Stimulated activated CD4-positive, alpha-beta T cell treated with anti-CD3 and anti-CD28 coated beads, Interleukin-1b, Interleukin-23, amount 100 ng/mL, for 48 hours (primary cell): ENCODE measurements around the gene UBE2O.

ENCODE experiments used
- DNase-seq: peaks from one replicate; pipeline ENCODE4 v3.0.0-alpha.2; 2020

The UBE2O gene

GRCh38 chr17:76462556-76463290 is 9.8 kb upstream of the UBE2O start:
- no peak for DNase-seq

- no peak for DNase-seq
Measured at GRCh38 chr17:76461765-76462555, 9.0 kb upstream of the UBE2O start.

GRCh38 chr17:76459674-76460073 is 6.7 kb upstream of the UBE2O start:
- no peak for DNase-seq

GRCh38 chr17:76458580-76459490 is 5.9 kb upstream of the UBE2O start:
- DNase-seq = no peak

- DNase-seq = no peak
Measured at GRCh38 chr17:76453431-76453743, 435 bp upstream of the UBE2O start.

GRCh38 chr17:76452127-76452659 is 759 bp downstream of the UBE2O start:
- no peak for DNase-seq

GRCh38 chr17:76451506-76451905 is 1.4 kb downstream of the UBE2O start:
- DNase-seq = no peak

GRCh38 chr17:76449126-76449525 is 3.8 kb downstream of the UBE2O start:
- DNase-seq = no peak

- DNase-seq = no peak
Measured at GRCh38 chr17:76447931-76448652, 4.9 kb downstream of the UBE2O start.

- DNase-seq = no peak
Measured at GRCh38 chr17:76446449-76447231, 6.3 kb downstream of the UBE2O start.

- DNase-seq = no peak
Measured at GRCh38 chr17:76445697-76446448, 7.1 kb downstream of the UBE2O start.

GRCh38 chr17:76444518-76445311 is 8.2 kb downstream of the UBE2O start:
- DNase-seq = no peak

GRCh38 chr17:76442341-76443338 is 10.3 kb downstream of the UBE2O start:
- DNase-seq = no peak

GRCh38 chr17:76441686-76442340 is 11.1 kb downstream of the UBE2O start:
- DNase-seq = no peak

GRCh38 chr17:76440751-76441362 is 12.1 kb downstream of the UBE2O start:
- no peak for DNase-seq

GRCh38 chr17:76439314-76439928 is 13.5 kb downstream of the UBE2O start:
- no peak for DNase-seq

- DNase-seq = no peak
Measured at GRCh38 chr17:76438906-76439305, 14.0 kb downstream of the UBE2O start.
